A204.1 (cell line): Measurements from ENCODE around the gene UGT2A2.

Experiments
- FAIRE-seq: peaks from 2 replicates; lab custom pipeline; 2012; peaks lifted over from hg19 to GRCh38; lab: Jason Lieb, UNC

The UGT2A2 gene

GRCh38 chr4:69568787-69569186 is 70.7 kb downstream of the UGT2A2 start:
- no peak for FAIRE-seq

GRCh38 chr4:69563424-69563823 is 76.0 kb downstream of the UGT2A2 start:
- no peak for FAIRE-seq

- no peak for FAIRE-seq
Measured at GRCh38 chr4:69549651-69550050, 89.8 kb downstream of the UGT2A2 start.

- FAIRE-seq, result no peak
Measured at GRCh38 chr4:69546134-69546765, 93.2 kb downstream of the UGT2A2 start.
